GM18508 (cell line): ENCODE data around the gene DMBX1.

Experiments used
- ATAC-seq: cut with Tn5 transposase; IDR thresholded peaks from one replicate; pipeline ENCODE4 v1.9.1; 2021; ENCODE audit warnings: moderate number of reproducible peaks; ENCODE audit not compliant: insufficient read depth, unreplicated experiment

The DMBX1 gene

DNA sequence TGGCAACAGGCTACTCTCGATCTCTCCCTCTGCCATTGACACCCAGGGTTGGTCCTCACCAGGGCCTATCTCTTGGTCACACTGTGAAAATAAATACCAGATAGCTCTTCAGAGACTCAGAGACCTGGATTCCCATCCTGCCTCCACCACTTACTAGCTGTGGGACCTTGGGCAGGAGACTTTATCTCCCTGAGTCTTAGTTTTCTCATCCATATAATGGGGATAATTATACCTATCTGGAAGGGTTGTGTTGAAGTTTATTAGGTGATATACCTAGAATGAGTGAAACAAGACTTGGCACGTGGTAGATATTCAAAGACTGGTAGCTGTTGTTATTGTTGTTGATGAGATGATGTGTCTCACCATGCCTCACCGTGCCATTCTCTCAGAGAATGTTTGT lies 7.4 kb downstream of the DMBX1 start:
- ATAC-seq = no peak

DNA sequence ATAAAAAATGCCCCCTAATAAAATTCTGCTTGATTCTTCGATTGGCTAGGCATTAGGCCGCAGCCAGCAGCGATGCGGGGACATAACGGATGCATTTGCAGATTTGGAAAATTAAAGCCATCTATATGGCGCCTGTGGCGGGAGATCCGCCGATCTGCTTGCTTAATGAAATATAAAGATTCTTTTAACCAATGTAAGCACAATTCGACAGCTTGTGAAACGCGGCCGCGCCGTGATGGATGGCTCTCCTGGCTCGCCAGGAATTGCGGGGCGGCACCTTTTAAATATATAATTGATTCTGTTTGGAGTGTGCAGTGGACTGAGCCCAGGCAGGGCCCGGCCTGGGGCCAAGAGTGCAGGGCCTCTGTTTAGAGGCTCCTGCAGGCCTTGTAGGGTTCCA lies 8.0 kb downstream of the DMBX1 start:
- no peak for ATAC-seq

DNA sequence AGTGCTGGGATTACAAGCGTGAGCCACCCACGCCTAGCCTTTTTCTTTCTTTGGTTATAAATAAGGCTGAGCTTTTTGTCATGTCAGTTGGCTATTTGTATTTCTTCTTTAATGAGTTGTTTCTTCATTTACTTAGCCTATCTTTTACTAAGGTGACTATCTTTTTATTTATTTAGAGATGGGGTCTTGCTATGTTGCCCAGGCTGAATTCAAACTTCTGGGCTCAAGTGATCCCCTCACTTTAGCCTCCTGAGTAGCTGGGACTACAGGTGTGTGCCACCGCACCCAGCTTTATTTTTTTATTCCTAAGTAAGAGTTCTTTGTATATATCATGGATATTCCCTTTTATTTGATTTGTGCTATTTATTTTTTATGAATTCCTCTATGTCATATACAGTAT lies 11.9 kb downstream of the DMBX1 start:
- no peak for ATAC-seq

DNA sequence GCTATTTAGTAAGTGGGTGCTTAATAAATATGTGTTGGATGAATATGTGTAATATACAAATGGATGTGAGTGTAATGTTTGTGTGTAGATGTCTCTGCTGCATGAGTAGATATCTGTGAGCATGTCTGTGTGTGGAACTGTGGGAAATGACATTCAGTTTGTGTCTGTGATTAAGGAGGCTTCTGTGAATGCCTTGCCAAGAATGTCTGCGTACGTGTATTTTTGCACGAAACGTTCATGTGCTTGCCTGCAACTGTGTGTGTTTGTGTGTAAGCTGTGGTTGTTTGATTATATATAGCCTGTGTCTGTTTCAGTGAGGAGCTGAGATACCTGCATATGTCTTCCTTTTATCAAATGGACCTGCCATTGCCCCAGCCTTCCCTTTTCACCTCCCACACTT lies 13.8 kb downstream of the DMBX1 start:
- no peak for ATAC-seq

DNA sequence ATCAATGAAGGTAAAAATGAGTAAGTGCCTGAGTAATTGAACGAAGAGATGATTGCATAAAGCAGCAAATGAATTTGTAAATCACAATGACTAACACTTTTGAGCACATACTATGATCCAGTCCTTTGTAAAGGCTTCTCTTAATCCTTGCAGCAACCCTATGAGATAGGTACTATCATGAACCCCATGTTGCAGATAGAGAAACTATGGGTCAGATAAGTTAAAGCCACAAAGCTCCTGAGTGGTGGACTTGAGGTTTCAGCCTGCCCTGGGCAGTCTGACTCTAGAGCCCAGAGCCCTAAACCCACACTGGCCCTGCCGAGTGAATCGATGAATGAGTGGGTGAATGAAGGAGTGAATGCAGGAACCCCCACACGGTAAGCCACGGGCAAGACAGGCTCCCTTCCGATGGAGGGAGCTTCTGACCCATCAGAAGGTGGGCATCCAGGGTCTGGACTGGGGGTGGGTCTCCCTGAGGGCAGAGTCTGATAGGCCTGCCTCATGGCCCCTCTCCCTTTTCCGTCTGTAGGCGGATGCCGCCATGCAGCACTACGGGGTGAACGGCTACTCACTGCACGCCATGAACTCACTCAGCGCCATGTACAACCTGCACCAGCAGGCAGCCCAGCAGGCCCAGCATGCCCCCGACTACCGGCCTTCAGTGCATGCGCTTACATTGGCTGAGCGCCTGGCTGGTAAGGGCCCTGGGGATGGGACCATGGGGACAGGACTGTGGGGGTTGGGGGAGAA lies 17.0 kb downstream of the DMBX1 start:
- no peak for ATAC-seq

DNA sequence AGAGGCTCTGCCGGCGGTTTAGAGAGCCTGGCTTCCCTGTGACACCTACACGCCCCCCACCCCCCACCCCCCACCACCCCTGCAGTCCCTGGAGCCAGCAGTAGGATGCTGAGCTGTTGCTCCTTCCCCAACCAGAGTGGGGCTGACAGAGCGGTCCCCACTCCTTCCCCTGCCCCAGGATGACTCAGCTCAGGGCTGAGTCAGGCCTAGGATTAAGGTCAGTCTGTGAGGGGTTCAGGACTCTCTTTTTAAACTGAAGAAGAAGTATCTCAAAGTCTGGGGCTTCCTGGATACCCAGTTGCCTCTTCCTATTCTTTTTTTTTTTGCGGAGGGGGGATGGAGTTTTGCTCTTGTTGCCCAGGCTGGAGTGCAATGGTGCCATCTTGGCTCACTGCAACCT lies 19.1 kb downstream of the DMBX1 start:
- no peak for ATAC-seq

DNA sequence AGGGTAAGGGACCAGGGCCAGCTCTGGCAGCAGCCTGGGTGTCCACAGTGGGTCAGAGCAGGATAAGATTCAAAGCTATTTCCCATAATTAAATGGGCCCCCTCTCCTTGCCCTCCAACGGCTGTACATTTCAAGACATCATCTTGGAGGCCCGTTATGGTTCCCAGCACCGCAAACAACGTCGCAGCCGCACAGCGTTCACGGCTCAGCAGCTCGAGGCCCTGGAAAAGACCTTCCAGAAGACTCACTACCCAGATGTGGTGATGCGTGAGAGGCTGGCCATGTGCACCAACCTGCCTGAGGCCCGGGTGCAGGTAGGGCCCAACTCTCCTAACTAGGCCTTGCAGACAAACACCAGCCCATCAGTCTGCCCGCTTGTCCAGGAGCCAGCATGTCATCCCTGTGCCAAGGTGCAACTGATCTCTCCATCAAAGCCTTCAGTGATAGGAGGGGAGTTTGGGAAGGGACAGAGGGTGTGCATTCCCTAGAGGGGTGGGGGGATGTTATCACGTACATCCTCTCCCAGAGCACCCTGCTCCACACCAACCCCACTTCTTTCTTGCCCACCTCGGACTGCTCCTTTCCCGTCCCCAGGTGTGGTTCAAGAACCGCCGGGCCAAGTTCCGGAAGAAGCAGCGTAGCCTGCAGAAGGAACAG lies 20.8 kb downstream of the DMBX1 start:
- no peak for ATAC-seq

DNA sequence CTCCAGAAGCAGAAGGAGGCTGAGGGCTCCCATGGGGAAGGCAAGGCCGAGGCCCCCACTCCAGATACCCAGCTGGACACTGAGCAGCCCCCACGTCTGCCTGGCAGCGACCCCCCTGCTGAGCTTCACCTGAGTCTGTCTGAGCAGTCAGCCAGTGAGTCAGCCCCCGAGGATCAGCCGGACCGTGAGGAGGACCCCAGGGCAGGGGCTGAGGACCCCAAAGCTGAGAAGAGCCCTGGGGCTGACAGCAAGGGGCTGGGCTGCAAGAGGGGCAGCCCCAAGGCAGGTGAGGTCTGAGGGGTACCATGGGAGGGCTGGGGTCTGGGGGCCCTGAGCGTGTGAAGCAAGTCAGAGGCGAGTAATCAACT lies 21.3 kb downstream of the DMBX1 start:
- ATAC-seq = no peak

DNA sequence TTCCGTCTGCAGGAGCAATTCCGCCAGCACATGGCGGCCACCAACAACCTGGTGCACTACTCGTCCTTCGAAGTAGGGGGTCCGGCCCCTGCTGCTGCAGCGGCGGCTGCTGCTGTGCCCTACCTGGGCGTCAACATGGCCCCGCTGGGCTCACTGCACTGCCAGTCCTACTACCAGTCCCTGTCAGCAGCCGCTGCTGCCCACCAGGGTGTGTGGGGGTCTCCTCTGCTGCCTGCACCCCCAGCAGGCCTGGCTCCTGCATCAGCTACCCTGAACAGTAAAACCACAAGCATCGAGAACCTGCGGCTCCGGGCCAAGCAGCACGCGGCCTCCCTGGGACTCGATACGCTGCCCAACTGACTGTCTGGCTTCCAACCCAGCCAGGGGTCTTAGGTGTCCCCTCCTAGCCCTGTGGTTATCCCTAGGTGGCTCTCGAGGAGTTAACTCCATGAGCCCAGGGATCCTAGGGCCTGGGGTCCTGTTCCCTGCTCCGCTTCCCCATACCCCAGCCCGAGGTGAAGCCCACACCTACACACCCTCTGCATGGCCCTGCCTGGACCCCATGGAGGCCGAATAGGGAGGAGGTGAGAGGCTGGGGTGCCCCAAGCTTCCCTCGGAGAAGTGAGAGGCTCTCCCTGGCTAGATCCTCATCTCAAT lies 22.6 kb downstream of the DMBX1 start:
- no peak for ATAC-seq

DNA sequence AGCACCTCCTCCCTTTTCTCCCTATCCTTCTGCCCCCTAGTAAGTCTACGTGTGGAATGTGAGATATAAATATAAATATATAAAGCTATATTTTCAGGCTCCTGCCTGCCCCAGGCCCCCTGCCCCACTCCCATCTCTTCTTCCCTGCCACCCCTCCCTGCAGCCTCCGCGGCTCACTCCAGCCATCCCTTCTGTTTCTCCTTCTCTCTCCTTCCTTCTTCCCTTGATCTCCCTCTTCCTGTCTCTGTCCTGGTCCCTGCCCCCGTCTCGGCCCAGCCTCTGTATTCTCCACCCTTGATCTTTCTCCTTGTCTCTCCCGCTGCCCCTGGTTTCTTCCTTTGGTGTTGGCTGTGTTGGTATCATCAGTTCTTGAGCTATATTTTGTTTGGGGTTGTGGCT lies 23.2 kb downstream of the DMBX1 start:
- ATAC-seq = no peak

DNA sequence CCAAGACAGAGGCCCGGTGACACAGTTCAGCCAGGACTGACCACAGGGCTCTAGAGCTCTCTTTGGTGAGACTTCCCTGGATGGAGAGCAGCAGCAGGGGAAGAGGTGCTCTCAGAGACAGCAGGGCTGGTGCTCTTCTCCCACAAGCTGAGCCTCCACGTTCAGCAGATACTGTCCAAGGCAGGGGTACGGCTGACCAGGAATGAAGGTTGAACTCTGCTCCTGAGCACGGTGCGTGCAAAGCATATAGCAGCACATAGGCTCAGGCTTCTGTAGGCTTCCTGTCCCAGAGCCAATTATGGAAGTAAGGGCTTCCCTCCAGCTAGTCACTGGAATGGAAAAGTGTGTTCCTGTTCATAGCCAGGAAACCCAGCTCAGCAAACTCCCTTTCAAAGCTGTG lies 23.9 kb downstream of the DMBX1 start:
- ATAC-seq = no peak

DNA sequence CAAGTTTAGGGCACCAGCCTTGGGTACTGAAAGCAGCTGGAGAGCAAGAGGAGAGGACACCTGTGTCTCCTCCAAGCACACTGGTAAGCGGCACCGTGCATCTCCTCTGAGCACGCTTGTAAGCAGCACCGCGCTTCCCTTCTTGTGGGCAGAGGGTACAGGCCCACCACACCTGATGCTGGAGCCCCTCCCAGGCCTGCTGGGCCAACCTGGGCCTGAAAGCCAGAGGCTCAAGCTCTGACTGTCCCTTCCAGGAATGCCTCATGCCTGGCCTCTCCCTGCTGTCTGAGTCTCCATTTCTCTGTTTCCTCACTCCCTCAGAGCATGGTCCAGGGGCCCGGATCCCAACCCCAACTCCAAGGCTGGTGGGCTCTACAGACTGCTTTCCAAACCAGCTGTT lies 25.9 kb downstream of the DMBX1 start:
- no peak for ATAC-seq

DNA sequence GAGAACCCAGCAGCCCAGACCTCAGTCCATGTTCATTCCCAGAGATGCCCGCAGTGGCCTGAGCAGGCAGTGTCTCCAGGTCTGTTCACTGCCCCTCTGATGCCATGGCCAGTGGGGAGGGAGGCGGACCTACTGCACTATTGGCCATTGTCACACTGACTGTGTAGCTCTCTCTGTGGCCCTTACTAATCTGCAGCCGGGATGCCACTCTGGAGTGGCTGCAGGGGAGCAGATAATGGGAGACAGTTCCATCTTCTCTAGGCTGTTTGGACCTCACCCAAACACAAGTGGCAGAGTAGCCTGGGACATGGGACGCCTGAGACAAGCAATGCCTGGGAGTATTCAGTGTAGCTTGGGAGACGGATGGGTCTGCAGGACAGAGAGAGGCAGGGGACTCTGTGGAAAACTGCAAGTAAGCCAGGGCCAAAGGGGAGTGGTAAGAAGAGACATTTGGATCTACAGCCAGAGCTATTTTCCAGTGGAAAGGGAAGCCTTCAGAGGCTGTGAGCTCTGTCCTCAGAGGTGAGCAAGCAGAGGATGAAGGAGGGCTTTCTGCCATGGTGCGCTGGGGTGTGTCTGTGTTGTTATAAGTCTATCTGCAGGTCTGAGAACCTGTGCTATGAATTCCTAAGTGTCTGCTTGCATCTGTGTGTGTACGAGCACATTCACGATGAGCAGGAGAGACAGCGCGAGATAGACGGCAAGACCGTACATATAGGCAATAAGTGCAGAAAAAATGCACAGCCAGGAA lies 26.7 kb downstream of the DMBX1 start:
- no peak for ATAC-seq

DNA sequence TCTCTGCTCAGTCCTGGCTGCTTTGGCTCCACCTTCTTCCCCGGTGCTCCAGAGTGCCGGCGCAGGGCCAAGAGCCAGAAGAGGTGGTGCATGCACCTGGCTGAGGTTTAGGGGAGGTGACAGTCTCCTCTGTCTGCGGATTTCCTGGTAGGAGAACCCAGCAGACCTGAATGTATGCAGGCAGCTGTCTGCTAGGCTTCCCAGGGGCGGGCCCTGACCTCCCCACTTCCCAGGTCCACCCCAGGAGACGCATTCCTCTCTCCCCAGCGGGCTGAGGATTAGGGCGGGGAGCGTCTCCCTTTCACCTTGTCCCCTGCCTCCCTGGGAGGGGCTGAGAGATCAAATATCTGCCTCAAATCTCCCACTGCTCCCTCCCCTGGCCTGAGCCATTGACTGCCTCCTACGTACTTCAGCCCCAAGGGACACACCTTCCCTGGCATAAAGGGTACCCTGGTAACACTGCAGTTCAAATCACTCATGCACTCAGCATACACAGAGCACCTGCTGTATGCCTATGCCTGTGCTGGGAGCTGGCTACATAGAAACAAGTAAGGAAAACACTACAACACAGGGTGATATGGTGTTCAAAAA lies 27.5 kb downstream of the DMBX1 start:
- no peak for ATAC-seq

DNA sequence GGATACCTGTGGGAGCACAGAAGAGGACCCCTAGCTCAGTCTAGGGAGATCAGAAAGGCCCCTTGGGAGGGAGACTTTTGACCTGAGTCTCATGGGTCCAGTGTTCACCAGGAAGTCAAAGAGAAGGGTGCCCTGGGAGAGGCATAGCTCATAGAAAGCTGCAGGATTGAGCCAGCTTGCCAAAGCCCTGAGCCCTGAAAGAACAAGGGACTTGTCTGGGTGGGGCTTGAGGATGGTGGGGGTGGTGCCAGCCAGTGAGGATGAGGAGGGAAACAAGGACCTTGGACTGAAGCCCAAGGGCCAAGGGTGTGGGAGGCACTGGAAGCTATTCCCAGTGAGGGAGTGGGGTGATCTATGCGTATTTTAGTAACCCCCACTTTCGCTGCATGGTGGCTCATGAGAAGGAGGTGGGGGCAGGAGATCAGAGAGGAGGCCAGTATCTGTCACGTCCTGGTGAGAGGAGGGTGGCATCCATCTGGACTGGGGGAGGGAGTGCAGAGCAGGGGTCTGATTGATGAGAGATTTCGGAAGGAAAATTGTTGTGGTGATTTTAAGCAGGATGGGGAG lies 28.4 kb downstream of the DMBX1 start:
- ATAC-seq = no peak

DNA sequence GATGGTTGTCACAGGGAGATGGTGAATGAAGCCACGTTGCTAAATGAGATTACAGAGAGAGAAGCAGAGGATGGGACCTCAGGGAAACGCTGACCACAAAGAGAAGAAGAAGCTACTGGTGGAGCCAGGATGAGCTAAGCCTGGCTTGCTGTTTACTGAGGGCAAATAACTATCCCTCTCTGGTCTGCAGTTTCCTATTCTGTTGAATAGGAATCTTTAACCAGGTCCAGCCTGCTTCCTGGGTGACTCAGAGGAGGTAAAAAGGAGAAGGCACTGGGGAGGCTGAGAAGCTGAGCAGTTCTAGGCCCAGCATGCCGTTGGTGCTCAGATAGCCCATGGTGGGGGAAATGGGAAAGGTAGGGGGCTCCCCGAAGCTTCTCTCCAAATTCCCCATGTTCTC lies 29.6 kb downstream of the DMBX1 start:
- ATAC-seq = no peak

DNA sequence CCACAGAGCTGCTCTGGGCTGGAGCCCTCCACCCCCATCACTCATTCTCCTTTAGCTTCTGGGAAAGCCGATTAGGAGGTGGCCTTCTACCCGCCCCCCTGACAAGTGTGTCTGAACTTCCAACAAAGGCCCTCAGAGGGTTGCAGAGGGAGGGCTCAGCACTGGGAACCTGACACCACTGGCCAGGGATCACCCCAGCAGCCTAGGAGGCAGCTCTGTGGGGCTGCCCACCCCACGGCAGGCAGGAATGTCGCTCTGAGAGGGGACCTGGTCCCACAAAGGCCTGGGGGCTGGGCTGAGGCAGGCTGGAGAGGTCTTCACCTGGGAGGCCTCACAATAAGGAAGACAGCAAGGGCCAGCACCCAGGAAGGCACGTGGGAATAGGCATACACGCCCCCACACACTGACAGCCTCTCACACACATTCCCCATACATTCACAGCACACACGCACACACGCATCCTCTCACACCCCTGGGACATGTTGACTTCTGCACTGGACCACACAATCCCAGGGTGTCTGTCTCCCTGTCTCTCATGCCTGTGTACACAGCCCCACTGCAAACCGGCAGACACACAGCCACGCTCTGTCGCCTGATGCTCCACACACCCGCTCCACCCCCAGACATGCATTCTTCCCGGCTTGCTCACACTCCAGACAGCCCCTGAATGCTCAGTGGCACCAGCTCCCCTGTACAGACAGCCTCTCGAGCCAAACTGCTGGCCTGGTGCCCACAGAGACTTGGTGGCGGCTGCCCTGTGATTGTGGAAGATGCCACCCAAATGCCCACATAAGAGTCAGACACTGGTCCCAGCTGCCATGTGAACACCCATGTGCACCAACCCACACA lies 30.7 kb downstream of the DMBX1 start:
- ATAC-seq = no peak

DNA sequence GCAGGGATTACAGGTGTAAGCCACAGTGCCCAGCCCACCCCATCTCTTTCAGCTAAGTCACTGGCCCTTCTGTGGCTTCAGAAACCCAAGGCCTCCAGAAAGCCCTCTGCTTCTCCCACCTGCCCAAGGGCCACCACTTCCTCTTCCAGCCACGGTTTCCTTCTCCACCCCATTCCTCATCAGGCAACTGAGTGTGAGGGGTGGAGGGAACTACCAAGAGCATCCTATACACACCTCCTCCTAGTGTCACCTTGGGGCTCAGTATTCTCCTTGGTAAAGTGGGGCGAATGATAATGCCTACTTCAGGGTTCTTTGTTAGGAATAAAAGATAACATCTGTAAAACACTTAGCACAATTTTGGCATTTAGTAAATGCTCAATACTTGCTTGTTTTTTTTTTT lies 31.8 kb downstream of the DMBX1 start:
- no peak for ATAC-seq

DNA sequence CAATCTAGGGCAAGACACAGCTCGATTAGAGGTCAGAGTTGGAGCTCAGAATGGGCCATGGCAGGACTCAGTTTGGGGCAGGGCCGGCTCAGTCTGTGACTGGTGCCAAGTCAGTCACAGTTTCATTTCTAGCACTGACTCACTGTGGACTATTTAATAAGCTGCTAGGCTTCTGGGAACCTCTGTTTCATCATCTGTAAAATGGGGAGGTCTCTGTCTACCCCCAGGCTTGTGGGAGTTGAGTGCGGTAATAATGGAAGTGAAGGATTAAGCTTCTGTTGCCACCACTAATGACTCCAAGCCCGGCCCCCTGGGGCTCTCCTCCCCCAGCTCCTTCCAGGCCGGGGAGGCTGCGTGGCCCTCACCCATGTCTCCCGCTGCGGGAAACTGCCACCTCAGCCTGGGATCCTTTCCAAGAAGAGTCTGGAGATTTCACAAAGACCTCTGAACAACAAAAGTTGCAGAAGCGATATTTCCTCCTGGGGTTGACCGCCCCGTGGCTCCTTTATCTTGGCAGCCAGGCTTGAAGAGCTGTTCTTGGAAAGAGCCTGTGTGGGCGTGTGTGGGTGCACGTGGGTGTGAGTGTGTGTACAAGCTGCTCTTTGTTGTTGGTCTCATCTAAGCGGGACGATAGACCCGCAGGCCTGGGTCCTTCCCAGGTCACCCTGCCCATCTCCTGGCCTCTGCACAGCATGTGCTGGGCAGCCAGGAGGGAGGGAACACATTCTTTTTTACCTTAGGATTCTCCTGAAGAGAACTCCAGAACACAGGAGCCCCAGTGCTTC lies 32.7 kb downstream of the DMBX1 start:
- no peak for ATAC-seq
